HG02759 (cell line): ENCODE data around the gene TMEM135.
"Not testable (repeated sequence)": the region's sequence is repeated elsewhere in the genome, so short reads cannot be mapped to it uniquely, and the experiment has no call there.

ENCODE experiments used
- ATAC-seq: cut with Tn5 transposase; IDR thresholded peaks from one replicate; pipeline ENCODE4 v1.9.1; 2021; ENCODE audit warnings: mild to moderate bottlenecking, moderate library complexity; ENCODE audit not compliant: unreplicated experiment

Gene TMEM135

DNA sequence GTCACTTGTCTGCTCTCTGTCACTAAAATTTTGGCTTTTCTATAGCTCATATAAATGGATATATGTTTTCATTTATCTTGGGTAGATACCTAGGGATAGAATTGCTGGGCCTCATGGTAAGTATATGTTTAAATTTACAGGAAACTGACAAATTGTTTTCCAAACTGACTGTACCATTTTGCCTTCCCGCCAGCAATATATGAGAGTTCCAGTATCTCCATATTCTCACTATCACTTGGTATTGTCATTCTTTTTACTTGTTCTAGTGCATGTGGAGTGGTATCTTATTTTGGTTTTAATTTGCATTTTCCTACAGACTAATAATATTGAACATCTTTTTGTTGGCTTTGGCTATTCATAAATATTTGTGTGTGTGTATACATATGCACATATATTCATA, 101.7 kb downstream of the TMEM135 start:
- ATAC-seq: no peak

DNA sequence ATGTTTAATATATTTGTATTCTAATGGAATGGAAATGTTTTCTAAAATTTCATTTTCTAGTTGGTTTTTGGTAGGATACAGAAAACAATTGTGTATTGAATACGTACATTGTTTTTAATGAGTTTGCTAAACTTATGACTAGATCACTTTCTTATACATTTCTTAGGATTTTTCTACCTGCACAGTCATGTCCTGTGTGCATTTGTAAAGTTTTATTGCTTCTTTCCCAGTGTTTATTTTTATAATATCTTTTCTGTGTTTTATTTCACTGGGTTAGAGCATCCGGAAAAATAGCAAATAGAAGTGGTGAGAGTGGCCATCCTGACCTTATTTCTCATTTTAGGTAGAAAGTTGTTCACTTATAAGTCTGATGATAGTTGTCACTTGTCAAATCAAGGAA, 103.6 kb downstream of the TMEM135 start:
- no peak for ATAC-seq

DNA sequence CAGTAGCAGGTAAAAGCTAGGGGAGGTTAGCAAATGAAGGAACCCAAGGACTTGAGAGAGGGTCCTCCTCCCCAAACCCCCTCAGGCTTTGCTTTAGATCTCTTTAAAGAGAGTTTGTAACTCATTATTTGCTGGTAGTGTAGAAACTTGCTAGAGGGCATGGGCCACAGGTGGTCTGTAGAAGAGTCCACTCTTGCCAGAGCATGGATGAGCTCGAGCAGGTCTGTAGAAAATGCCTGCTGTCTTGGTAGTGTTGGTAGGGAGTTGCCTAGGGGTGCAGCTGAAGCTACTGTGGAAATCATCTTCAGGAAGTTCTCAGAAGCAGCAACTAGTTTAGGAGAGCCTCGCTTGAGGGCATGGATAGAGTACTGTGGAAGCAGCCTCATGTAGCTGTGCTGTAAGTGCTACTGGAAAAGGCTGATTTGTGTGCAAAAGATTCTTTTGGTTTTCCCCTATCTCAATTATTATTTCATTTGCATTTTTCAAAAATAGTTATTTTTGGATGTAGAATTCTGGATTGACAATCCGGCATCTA, 104.3 kb downstream of the TMEM135 start:
- ATAC-seq: no peak

DNA sequence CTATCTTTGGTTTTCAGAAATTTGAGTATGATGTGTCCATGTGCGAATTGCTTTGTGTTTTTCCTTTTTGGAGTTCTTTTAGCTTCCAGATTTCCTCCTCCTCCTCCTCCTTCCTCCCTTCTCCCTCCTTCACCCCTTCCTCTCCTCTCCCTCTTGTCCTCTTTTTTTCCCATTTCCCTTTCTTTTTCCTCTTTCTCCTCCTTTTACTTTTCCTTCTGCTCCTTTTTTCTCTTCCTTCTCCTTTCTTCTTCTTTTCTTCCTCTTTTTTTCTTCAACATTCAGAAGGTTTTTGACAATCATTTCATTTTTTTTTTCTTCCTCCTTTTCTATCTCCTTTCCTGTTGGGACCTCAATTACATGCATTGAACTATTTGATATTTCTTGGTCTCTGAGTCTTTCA, 104.9 kb downstream of the TMEM135 start:
- no peak for ATAC-seq

DNA sequence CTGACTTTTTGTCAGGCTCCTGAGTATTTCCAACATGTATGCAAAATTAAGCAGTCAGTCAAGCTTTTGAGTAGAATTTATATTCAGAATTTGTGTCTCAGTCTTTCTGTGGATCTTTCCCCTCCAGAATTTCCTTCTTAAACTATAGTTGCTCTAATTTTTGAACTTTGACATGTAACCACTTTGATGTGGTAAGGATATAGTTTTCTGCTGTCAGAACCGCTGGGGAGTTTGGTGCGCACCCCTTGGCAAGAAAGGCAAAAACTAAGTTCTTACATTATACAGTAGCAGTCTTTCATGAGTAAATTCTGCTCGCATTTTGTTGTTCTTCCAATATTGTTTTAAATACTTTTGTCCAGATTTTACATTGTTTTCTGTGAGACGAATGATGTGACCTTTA, 105.9 kb downstream of the TMEM135 start:
- no peak for ATAC-seq

DNA sequence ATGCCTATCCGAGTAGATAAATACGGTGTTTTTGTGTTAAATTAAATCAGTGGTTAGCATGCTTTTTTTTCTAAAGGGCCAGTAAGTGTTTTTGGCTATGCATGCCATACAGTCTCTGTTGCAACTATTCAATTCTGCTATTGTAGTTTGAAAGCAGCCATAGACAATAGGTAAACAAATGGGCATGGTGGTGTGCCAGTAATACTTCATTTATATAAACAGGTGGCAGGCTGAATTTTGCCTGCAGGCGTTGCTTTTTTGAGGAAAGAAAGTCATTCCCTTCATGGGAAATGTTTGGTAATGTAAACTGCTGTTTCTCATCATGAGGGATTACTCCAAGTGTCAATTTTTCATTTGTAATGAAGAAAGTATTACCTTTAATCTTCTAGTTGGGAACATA, 106.5 kb downstream of the TMEM135 start:
- no peak for ATAC-seq

DNA sequence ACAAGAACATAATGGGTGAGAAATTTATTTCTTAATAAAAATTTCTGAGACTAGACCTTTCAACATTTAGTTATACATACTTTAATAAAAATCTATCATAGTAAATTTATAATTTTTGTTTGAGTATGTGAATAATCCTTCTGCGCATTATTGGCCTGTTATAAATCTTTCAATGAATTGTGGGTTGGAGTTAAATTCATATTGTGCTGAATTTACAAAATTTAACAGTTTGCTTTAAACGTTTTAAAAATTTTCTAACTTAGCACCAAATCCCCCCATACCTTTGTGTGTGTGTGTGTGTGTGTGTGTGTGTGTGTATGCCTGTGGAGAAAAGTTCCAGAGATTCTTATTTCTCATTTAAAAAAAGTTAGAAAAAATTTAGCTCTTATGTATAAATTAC, 111.0 kb downstream of the TMEM135 start:
- no peak for ATAC-seq

DNA sequence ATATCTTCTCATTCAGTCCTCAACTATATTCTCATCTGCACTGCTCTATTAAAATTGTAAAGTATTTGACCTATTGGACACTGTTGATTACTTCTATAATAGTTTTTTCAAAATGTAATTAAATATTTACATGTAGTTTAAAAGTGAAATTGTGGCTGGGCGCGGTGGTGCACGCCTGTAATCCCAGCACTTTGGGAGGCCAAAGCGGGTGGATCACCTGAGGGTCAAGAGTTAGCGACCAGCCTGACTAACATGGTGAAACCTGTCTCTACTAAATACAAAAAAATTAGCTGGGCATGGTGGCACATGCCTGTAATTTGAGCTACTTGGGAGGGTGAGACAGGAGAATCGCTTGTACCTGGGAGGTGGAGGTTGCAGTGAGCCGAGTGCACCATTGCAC, 112.0 kb downstream of the TMEM135 start:
- not testable (repeated sequence) for ATAC-seq

DNA sequence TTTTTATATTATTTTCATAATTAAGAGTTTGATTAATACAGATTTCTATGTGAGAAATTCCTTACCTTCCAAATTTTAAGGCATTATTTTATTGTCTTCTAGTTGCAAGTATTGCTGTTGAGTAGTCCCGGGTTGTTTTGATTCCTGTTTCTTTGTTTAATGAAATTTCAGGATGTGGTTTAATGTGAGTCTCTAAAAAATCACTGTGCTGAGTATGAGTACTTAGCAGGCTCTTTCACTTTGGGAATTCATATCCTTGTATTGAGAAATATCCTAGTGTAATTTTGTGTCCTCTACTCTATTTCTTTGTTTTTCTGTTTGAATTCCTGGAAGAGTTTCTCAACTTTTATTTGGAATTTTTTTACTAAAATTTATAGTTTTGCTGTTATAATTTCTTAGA, 113.2 kb downstream of the TMEM135 start:
- no peak for ATAC-seq

DNA sequence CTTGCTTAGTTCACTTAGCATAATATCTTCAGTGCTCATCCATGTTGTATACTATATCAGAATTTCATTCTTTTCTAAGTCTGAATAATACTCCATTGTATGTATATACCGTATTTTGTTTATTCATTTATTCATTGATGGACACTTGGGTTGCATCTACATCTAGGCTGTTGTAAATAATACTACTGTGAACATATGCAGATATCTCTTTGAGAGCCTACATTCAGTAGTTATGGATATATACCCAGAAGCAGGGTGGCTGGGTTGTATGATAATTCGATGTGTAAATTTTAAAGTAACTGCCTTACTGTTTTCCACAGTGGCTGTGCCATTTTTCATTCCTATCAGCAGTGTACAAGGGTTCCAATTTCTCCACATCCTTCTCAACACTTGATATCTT, 116.5 kb downstream of the TMEM135 start:
- ATAC-seq: no peak

DNA sequence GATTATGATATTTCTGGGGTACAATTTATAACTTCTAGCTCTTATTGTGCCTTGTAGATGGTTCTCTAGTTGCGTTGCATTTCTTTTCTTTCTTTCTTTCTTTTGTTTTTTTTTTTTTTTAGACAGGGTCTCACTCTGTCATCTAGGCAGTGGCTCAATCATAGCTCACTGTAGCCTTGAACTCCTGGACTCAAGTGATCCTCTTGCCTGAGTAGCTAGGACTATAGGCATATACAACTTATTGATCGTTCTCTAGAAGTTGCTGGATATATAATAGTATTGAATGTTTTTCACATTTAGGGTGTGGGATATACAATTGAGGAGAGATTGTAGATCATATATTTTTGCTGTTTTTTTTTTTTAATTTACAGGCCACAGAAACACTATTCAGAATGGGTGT, 119.2 kb downstream of the TMEM135 start:
- no peak for ATAC-seq

DNA sequence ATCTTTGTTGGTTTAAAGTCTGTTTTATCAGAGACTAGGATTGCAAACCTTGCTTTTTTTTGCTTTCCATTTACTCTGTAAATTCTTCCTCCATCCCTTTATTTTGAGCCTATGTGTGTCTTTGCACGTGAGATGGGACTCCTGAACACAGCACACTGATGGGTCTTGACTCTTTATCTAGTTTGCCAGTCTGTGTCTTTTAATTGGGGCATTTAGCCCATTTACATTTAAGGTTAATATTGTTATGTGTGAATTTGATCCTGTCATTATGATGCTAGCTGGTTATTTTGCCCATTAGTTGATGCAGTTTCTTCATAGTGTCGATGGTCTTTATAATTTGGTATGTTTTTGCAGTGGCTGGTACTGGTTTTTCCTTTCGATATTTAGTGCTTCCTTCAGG, 131.3 kb downstream of the TMEM135 start:
- ATAC-seq: not testable (repeated sequence)

DNA sequence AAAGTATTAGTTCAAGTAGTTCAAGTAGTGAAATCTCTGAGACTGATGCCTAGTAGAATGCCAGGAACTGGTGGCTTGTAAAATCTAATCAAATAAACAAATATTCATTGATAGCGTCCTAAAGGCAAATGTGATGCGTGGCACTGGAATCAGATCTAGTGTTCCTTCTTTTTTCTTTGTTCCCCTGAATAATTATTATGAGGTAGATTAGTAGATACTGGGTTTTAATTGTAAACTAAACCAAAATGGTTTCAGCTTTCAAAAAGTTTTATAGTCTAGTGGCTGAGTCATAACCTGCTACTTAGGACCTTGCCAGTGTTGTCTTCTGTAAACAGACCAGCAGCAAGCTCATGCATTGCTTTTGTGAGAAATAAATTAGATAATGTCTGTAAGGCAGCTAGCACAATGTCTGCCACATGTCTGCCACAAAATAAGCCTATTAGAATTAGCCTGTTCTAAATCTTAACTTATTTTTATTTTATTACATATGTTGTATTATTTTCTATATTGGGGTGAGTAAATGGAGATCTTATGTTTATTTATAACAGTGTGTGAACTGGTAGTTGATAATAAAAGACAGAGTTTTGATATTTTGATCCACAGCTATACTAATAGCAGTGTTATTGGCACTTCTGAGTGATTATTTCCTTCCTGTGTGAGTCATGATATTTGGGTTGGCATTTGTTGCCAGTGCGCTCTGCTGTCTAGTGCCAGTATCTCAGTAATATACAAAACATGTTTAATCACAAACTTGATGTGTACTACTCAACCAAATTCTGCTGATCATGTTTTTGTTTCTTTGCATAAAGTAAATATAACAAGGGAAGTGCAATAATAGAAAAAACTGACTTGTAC, 135.7 kb downstream of the TMEM135 start:
- no peak for ATAC-seq

DNA sequence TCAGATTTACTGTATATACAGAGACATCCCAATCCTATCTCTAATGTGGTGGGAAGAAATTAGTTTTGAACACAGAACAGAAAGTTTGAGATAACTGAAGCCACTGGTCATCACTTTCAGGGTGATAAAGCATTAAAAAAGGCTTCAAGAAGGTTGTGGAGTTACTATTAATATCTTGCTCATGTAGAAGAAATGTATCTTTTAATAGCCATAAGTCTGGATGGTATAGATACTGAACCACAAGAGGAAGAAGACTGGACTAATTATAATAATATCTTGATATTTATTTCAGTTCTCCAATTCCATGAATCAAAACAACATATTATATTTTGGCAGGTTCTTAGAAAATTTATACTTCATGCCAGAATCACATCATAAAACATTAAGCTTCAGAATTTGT, 137.1 kb downstream of the TMEM135 start:
- no peak for ATAC-seq

DNA sequence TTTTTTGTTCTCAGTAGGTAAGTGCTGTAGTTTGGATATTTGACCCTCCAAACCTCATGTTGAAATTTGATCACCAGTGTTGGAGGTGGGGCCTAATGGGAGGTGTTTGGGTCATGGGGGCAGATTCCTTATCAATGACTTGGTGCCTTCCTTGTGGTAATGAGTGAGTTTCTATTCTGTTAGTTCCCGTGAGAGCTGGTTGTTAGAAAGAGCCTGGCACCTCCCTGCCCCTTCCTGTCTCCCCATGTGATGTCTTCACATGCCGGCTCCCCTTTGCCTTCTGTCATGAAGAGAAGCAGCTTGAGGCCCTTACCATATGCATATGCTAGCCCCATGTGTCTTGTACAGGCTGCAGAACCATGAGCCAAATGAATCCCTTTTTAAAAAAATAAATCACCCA, 138.3 kb downstream of the TMEM135 start:
- no peak for ATAC-seq

DNA sequence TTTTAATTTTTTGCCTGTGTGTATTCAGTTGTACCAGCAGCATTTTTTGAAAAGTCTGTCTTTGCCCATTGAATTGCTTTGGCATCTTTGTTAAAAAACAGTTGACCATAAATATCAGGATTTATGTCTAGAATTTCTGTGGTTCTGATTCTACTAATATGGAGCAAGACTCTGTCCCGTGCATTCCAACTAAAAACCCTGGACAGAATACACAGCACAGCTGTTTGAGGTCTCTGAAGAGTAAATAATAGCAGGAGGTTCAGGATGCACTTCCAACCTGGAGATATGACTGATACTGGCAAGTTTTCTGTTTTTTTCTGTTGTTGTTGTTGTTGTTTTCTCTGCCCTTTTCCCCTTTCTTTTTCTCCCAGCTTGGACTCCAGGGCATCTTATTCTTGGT, 141.9 kb downstream of the TMEM135 start:
- ATAC-seq: no peak

DNA sequence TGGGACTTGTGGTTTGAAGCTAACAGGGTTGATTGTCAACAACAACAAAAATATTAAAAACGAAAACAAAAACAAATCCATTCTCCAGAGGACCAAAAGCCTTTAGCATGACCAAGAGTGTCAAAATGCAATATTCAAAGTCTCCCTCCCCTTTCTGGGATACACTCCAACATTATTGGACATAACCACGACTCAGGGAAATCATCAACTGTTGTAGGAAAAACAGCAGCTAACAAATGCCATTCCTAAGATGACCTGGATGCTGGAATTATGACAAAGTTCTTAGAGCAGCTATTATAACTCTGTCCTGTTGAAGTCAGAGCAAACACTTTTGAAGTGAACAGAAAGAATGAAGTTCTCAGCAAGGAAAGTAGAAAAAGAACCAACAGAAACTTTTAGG, 143.0 kb downstream of the TMEM135 start:
- no peak for ATAC-seq

DNA sequence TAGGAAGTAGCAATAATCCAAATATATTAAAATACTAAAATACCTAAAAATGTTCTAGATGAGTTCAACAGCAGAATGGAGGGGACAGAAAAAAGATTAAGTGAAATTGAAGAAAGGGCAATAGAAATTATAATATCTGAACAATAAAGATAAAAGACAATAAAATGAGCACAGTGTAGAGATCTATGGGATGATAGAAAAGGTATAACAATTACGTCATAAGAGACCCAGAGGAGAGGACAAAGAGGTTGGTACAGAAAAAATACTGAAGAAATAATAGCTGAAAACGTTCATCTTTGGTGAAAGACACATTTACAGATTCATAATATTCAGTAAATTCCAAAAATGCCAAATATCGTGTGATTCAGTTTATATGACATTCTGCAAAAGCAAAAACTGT, 143.4 kb downstream of the TMEM135 start:
- ATAC-seq: no peak

DNA sequence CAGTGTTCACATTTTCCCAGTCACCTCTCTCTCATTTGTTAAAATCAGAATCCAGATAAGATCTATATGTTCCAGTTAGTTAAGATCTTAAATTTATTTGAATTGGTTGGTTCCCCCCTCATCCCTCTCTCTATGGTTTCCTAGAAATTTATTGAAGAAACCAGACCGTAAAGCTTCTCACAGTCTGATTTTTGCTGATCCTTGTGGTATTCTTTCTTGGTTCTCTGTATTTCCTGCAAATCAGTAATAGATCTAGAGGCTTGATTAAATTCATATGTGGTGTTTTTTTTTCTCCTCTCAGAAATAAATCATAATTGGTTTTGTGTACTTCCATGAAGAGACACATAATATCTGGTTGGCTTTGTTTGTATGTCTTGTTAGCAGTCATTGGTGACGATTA, 147.5 kb downstream of the TMEM135 start:
- ATAC-seq: no peak

DNA sequence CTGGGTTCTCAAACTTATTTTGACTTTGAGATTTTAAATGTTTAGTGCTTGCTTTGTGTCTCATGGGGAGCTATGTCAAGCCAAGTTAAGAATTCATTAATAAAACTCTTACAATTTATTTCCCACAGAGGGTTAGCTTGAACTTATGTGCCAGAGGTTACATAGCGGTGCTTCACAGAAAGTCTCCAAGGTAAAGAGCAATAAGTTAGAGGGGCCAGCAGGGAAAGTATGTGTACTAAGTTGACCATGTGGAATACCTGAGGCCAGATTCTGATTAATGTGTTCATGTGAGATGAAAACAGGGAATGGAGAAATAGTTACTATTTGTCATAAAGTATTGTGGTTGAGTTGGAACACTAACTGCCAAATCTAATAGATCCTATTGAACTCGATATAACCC, 149.3 kb downstream of the TMEM135 start:
- ATAC-seq: no peak

DNA sequence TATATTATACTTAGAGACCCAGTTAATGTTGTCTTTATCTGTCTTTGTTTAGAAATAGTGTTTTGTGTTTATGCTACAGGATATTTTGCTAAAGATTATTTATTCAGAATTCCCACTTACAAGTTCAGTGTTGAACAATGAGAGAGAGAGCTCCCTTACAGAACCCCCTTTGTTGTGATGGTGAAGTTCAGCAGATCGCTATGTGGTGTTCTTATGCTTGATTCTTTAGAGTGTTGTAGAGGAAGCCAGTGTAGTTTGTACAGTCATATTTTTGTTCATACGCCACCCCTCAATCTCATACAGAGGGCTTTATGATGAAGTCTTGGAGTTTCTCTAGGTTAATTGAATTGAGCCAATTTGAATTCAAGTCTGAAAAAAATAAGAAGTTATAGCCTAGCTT, 150.2 kb downstream of the TMEM135 start:
- ATAC-seq: no peak

DNA sequence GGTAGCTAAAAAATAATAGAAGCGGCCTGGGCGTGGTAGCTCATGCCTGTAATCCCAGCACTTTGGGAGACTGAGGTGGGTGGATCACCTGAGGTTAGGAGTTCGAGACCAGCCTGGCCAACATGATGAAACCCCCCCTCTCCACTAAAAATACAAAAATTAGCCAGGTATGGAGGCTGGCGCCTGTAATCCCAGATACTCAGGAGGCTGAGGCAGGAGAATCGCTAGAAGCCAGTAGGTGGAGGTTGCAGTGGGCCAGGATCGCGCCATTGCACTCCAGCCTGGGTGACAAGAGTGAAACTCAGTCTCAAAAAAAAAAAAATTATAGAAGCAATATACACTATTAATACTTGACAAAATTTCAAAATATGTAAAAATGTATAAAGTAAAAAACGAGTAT, 150.7 kb downstream of the TMEM135 start:
- ATAC-seq: not testable (repeated sequence)

DNA sequence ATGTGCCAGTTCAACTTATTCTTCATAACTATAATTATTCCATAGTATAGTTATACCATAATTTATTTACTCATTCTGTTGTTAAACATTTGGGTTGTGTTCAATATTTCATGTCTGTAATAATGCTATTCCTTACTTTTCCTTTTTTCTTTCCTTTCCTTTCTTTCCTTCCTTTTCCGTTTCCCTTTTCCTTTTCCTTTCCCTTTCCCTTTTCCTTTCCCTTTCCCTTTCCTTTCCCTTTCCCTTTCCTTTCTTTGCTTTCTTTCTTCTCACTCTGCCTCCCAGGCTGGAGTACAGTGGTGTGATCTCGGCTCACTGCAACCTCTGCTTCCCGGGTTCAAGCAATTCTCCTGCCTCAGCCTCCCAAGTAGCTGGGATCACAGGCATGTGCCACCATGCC, 151.2 kb downstream of the TMEM135 start:
- not testable (repeated sequence) for ATAC-seq
